OCI-LY7 (cell line): ENCODE data around the gene CS.

ENCODE experiments used
- EZH2phosphoT487 ChIP-seq: fragments of 200-600 bp; sonication (generic); IDR thresholded peaks from 2 replicates; pipeline ENCODE4 v1.6.1; 2018; ENCODE audit warnings: low read depth, borderline replicate concordance, mild to moderate bottlenecking, mixed run types, antibody characterized with exemption, low read length, moderate library complexity, mixed read lengths
- TF ChIP-seq, protein P1 (sequence below): fragments of 200-600 bp; sonication (generic); conservative IDR thresholded peaks from 2 replicates; pipeline ENCODE4 v1.5.1; 2014; ENCODE audit warnings: mild to moderate bottlenecking, antibody characterized with exemption, low read length, moderate library complexity, mixed read lengths

DNA sequence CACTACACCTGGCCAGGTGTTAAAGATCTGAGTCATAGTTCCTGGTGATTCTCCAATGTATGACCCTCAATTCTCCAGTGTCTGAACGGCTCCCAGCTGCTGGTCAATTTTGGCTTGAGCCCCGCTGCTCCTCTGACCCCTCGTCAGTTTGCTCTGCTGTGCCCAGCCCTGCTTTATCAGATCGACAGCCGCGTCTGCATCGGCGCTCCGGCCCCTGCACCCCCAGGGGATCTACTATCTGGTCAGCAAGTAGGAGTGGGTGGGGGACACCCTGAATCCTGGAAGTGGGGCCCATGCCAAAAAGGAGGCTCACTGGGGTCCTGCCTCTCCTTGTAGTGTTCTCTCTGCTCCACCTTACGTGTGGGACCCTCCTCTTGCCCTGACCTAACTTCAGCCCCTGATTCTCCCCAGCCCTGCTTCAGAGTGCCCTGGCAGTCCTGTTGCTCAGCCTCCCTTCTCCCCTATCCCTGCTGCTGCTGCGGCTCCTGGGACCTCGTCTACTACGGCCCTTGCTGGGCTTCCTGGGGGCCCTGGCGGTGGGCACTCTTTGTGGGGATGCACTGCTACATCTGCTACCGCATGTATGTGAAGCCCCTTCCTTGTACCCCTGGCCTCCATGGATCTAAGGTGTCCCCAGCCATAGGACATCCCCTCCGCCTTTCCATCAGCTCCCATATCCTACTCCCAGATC lies 65.2 kb downstream of the CS start:
- TF ChIP-seq, protein P1, sequence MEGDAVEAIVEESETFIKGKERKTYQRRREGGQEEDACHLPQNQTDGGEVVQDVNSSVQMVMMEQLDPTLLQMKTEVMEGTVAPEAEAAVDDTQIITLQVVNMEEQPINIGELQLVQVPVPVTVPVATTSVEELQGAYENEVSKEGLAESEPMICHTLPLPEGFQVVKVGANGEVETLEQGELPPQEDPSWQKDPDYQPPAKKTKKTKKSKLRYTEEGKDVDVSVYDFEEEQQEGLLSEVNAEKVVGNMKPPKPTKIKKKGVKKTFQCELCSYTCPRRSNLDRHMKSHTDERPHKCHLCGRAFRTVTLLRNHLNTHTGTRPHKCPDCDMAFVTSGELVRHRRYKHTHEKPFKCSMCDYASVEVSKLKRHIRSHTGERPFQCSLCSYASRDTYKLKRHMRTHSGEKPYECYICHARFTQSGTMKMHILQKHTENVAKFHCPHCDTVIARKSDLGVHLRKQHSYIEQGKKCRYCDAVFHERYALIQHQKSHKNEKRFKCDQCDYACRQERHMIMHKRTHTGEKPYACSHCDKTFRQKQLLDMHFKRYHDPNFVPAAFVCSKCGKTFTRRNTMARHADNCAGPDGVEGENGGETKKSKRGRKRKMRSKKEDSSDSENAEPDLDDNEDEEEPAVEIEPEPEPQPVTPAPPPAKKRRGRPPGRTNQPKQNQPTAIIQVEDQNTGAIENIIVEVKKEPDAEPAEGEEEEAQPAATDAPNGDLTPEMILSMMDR: no peak
- no peak for TF ChIP-seq EZH2phosphoT487
